PC-9 (cell line): Measurements from ENCODE around the gene ANKRD39. TPM values are rescaled to one million over a fixed set of nuclear protein-coding genes. Genes with fewer than 3 reads are reported as not detected.

ENCODE experiments used
- BruUV-seq: library from RNA; stranded (reverse); fragments of 400-500 nt; replicated peaks from 2 replicates; lab custom pipeline; 2021; lab: Mats Ljungman, UMichigan
- CTCF ChIA-PET: fragments of 300-600 bp; sonication (Branson Sonifier 250); formaldehyde crosslinking; loops from one replicate; lab custom pipeline; 2022; ENCODE audit warnings: antibody characterized with exemption; lab: Charles Lee
- POLR2A ChIA-PET: fragments of 300-600 bp; sonication (Branson Sonifier 250); formaldehyde crosslinking; loops from one replicate; lab custom pipeline; 2022; ENCODE audit warnings: antibody characterized with exemption; ENCODE audit not compliant: unreplicated experiment; lab: Charles Lee
- DNase-seq, 2 experiments: peaks; one replicate each; pipeline versions ENCODE4 v3.0.0 to v3.0.0-alpha.2; 2015 to 2022; ENCODE audit warnings: mixed read lengths in 1 of 2
- H2AFZ ChIP-seq: fragments of 200-600 bp; sonication (generic); 2 replicates; pipeline ENCODE4 v1.8.1; 2017; ENCODE audit warnings: antibody characterized with exemption
- H3F3A ChIP-seq: fragments of 200-600 bp; sonication (generic); 2 replicates; pipeline ENCODE4 v1.8.1; 2017; ENCODE audit warnings: antibody characterized with exemption, mild to moderate bottlenecking, low read depth; ENCODE audit not compliant: insufficient read depth
- H3K27ac ChIP-seq: fragments of 200-600 bp; sonication (generic); 2 replicates; pipeline ENCODE4 v1.6.1; 2016; ENCODE audit warnings: mixed run types
- H3K27me3 ChIP-seq: fragments of 200-600 bp; sonication (generic); 2 replicates; pipeline ENCODE4 v1.6.1; 2016; ENCODE audit warnings: low read depth, mixed run types; ENCODE audit not compliant: insufficient read depth
- H3K36me3 ChIP-seq: fragments of 200-600 bp; sonication (generic); 2 replicates; pipeline ENCODE4 v1.6.1; 2016; ENCODE audit warnings: low read depth, mixed run types
- H3K4me1 ChIP-seq: fragments of 200-600 bp; sonication (generic); replicated peaks from 2 replicates; pipeline ENCODE4 v1.6.1; 2016; ENCODE audit warnings: mixed run types; ENCODE audit not compliant: insufficient read depth
- H3K4me2 ChIP-seq: fragments of 200-600 bp; sonication (generic); 2 replicates; pipeline ENCODE4 v1.6.1; 2017; ENCODE audit warnings: mixed run types
- H3K4me3 ChIP-seq: fragments of 200-600 bp; sonication (generic); 2 replicates; pipeline ENCODE4 v1.6.1; 2016; ENCODE audit warnings: mixed run types
- H3K79me2 ChIP-seq: fragments of 200-600 bp; sonication (generic); 2 replicates; pipeline ENCODE4 v1.6.1; 2017; ENCODE audit warnings: low read depth, mixed run types
- H3K9me2 ChIP-seq: fragments of 200-600 bp; sonication (generic); 2 replicates; pipeline ENCODE4 v1.8.1; 2017; ENCODE audit warnings: mild to moderate bottlenecking; ENCODE audit not compliant: insufficient read depth
- H3K9me3 ChIP-seq: fragments of 200-600 bp; sonication (generic); 2 replicates; pipeline ENCODE4 v1.8.1; 2016; ENCODE audit warnings: low read depth; ENCODE audit not compliant: insufficient read depth
- H4K20me1 ChIP-seq: fragments of 200-600 bp; sonication (generic); 2 replicates; pipeline ENCODE4 v1.8.1; 2017; ENCODE audit not compliant: insufficient read depth
- EZH2 ChIP-seq: fragments of 200-600 bp; sonication (generic); IDR thresholded peaks from 2 replicates; pipeline ENCODE4 v1.8.0; 2017; ENCODE audit warnings: antibody characterized with exemption, low read depth
- intact Hi-C: fragments of 100-400 bp; cut with micrococcal nuclease; formaldehyde crosslinking; loops from one replicate; pipeline ENCODE4 v1.10.0; 2022; ENCODE audit not compliant: unreplicated experiment
- total RNA-seq: library from RNA; stranded (reverse); gene quantifications from 2 replicates; pipeline ENCODE4 v1.2.3, GENCODE V29; 2021
- TF ChIP-seq, protein P1 (sequence below): fragments of 200-600 bp; sonication (generic); conservative IDR thresholded peaks from 2 replicates; pipeline ENCODE4 v1.6.1; 2017; ENCODE audit warnings: mixed run types, antibody characterized with exemption, mild to moderate bottlenecking, moderate library complexity

Gene ANKRD39
- total RNA-seq, 1 experiment from 2014 or later, result 19.0 TPM

- intact Hi-C loops, result no loop called here
Observed at GRCh38 chr2:96824079-96824870, 33.5 kb downstream of the ANKRD39 start.

GRCh38 chr2:96823198-96823597, 34.6 kb downstream of the ANKRD39 start:
- no TSS peak for BruUV-seq
- TF ChIP-seq EZH2, result no peak
- TF ChIP-seq, protein P1, sequence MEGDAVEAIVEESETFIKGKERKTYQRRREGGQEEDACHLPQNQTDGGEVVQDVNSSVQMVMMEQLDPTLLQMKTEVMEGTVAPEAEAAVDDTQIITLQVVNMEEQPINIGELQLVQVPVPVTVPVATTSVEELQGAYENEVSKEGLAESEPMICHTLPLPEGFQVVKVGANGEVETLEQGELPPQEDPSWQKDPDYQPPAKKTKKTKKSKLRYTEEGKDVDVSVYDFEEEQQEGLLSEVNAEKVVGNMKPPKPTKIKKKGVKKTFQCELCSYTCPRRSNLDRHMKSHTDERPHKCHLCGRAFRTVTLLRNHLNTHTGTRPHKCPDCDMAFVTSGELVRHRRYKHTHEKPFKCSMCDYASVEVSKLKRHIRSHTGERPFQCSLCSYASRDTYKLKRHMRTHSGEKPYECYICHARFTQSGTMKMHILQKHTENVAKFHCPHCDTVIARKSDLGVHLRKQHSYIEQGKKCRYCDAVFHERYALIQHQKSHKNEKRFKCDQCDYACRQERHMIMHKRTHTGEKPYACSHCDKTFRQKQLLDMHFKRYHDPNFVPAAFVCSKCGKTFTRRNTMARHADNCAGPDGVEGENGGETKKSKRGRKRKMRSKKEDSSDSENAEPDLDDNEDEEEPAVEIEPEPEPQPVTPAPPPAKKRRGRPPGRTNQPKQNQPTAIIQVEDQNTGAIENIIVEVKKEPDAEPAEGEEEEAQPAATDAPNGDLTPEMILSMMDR, result no peak
- 0 out of 2 replicates have a peak, but pooled peaks cover 9% of the 10 kb centered on the region for H3K36me3 ChIP-seq
- H3K79me2 ChIP-seq, result peaks cover 43% of the 10 kb centered on the region
- no peaks in the 10 kb centered on the region for H3K27me3 ChIP-seq
- no peak overlapping the region for H3K4me3 ChIP-seq
- H3K9me3 ChIP-seq, result no peaks in the 10 kb centered on the region
- no peak for DNase-seq
- H4K20me1 ChIP-seq, result peaks cover 21% of the 10 kb centered on the region
- peaks cover 20% of the 10 kb centered on the region; the same call in 1 of the 2 replicates for H3K4me1 ChIP-seq
- intact Hi-C loops, result no loop called here
- ChIA-PET CTCF (no interaction called here), POLR2A (interaction anchor here (0.6 kb wide), 2 partner anchors 63 to 814 kb away, joined by 3 to 23 read pairs; no protein-coding TSS in a partner anchor)
- H3K27ac ChIP-seq, result no peak overlapping the region
- H2AFZ ChIP-seq, result no peak overlapping the region
- H3F3A ChIP-seq, result 0 out of 2 replicates have a peak, but pooled peaks cover 10% of the 10 kb centered on the region
- no peaks in the 10 kb centered on the region for H3K9me2 ChIP-seq
- no peak overlapping the region for H3K4me2 ChIP-seq

More at GRCh38 chr2:96824079-96824870, 33.5 kb downstream of the ANKRD39 start:
- no TSS peak for BruUV-seq
- Histone ChIP-seq H3K4me2 (no peak overlapping the region), H4K20me1 (peaks cover 11% of the 10 kb centered on the region; the same call in 1 of the 2 replicates), H3F3A (0 out of 2 replicates have a peak, but pooled peaks cover 10% of the 10 kb centered on the region), H2AFZ (no peak overlapping the region), H3K9me3 (no peaks in the 10 kb centered on the region), H3K27ac (no peak overlapping the region), H3K4me1 (peaks cover 10% of the 10 kb centered on the region; the same call in 1 of the 2 replicates), H3K27me3 (no peaks in the 10 kb centered on the region), H3K36me3 (0 out of 2 replicates have a peak, but pooled peaks cover 9% of the 10 kb centered on the region), H3K4me3 (no peak overlapping the region), H3K79me2 (peaks cover 34% of the 10 kb centered on the region), H3K9me2 (no peaks in the 10 kb centered on the region)
- ChIA-PET CTCF (interaction anchor here (1.4 kb wide), 1 partner anchor 33 kb away, joined by 3 read pairs; no protein-coding TSS in a partner anchor), POLR2A (interaction anchor here (0.6 kb wide), 2 partner anchors 64 to 815 kb away, joined by 3 to 23 read pairs; no protein-coding TSS in a partner anchor)
- no peak for DNase-seq
- no peak for TF ChIP-seq EZH2
- TF ChIP-seq, protein P1, result no peak

DNA sequence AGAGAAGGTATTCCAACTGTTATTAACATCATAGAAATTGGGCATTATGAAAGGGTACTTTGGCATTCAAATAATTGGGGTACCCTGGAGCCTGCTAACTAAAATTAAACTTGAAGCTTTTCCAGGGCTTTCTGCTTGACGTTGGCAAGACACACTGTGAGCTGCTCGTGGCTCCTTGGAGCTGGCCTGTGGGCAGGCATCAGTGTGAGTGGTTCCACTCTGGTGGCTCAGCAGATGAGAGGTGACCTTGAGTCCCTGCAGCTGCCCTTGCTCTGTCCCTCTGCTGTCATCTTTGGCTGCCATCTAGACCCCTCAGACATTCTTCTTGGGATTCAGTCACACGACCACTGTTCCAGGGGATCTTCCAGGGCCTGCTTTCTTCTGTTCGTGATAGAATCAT, 35.0 kb downstream of the ANKRD39 start:
- no peak overlapping the region for H3K27ac ChIP-seq
- CTCF ChIA-PET, result no interaction called here
- intact Hi-C loops, result no loop called here

More for the DNA sequence above, 35.0 kb downstream of the ANKRD39 start:
- Histone ChIP-seq H4K20me1 (peaks cover 25% of the 10 kb centered on the region), H3K9me3 (no peaks in the 10 kb centered on the region), H3K9me2 (no peaks in the 10 kb centered on the region), H3K4me3 (no peak overlapping the region), H2AFZ (no peak overlapping the region), H3K4me2 (no peak overlapping the region), H3K27me3 (no peaks in the 10 kb centered on the region), H3K79me2 (peaks cover 47% of the 10 kb centered on the region), H3F3A (0 out of 2 replicates have a peak, but pooled peaks cover 10% of the 10 kb centered on the region), H3K4me1 (peaks cover 24% of the 10 kb centered on the region), H3K36me3 (0 out of 2 replicates have a peak, but pooled peaks cover 9% of the 10 kb centered on the region)
- TF ChIP-seq, protein P1, result no peak
- TF ChIP-seq EZH2, result no peak
- POLR2A ChIA-PET, result no interaction called here
- BruUV-seq, result no TSS peak
- DNase-seq, result no peak
